Measurements from ENCODE around the gene POM121C.
"Not testable (repeated sequence)": the region's sequence is repeated elsewhere in the genome, so short reads cannot be mapped to it uniquely, and the experiment has no call there.

The POM121C gene

GRCh38 chr7:75374519-75375317, 111.4 kb downstream of the POM121C start:
- not testable (repeated sequence) for DNase-seq

- not testable (repeated sequence) for DNase-seq
These were observed 112.0 kb downstream of the POM121C start for GRCh38 chr7:75374144-75374518.

GRCh38 chr7:75367313-75367712, 118.8 kb downstream of the POM121C start:
- DNase-seq = not testable (repeated sequence)
